MG63 (cell line): Measurements from ENCODE around the gene TAOK3. TPM values are rescaled to one million over a fixed set of nuclear protein-coding genes. Genes with fewer than 3 reads are reported as not detected.
"Not testable (repeated sequence)": the region's sequence is repeated elsewhere in the genome, so short reads cannot be mapped to it uniquely, and the experiment has no call there.

Experiments used
- DNase-seq: peaks from one replicate; pipeline ENCODE4 v3.0.0-alpha.2; 2020
- H3K27me3 ChIP-seq: fragments of 250-450 bp; sonication (Bioruptor Pico); 2 replicates; pipeline ENCODE4 v1.5.1; 2020; ENCODE audit warnings: mild to moderate bottlenecking, moderate library complexity
- H3K36me3 ChIP-seq: fragments of 250-450 bp; sonication (Bioruptor Pico); 2 replicates; pipeline ENCODE4 v1.5.1; 2020; ENCODE audit warnings: mild to moderate bottlenecking, moderate library complexity
- H3K4me3 ChIP-seq: fragments of 250-450 bp; sonication (Bioruptor Pico); 2 replicates; pipeline ENCODE4 v1.5.1; 2020; ENCODE audit warnings: mild to moderate bottlenecking, moderate library complexity
- H3K9me3 ChIP-seq: fragments of 250-450 bp; sonication (Bioruptor Pico); 2 replicates; pipeline ENCODE4 v1.5.1; 2020; ENCODE audit warnings: mild to moderate bottlenecking, moderate library complexity
- total RNA-seq: library from RNA; depleted of rRNA; stranded (reverse); fragments of >200 nt; shearing (Covaris generic); gene quantifications from 2 replicates; pipeline ENCODE4 v1.2.3, GENCODE V29; 2014; ENCODE audit warnings: low replicate concordance

The TAOK3 gene
- total RNA-seq, 1 experiment from 2014 or later, result 24.5 TPM

DNA sequence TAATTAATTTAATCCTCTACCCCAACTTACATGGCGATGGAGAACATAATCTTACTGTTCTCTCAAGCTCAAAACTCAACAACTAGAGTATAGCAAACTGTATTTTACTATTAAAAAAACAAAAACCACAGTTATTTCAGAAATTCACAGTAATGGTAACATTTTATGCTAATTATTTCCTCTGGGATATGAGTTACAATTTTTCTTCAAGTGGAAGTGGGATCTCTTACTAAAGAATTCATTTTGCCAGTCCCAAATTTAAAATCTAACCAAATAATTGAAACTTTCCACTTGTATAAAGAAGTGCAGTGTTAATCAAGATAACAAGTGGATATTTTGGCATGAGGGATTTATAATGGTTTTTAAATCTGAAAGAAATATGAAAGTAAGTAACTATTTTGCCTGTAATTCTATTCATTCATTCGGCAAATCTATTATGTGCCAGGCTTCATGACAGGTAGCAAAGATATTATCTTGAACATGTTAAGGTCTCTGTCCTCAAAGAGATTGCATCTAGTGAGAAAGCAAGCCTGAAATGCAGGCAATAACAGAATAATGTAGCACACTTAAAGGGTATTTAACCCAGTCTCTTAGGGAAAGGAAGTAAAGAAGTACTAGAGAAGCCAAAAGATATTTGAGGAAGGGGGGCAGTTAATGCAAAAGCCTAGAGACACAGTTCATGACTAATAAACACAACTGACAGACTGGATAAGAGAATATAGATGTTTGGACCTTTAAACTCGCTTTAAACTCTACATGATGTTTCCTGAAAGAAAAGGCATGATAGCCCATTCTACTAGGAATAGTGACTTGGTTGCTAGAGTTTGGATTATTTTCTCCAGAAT lies 44.0 kb downstream of the TAOK3 start:
- Histone ChIP-seq H3K27me3 (no peaks in the 10 kb centered on the region), H3K4me3 (no peak overlapping the region), H3K9me3 (no peaks in the 10 kb centered on the region), H3K36me3 (no peaks in the 10 kb centered on the region)
- no peak for DNase-seq

- no peak for DNase-seq
- Histone ChIP-seq H3K4me3 (no peak overlapping the region), H3K36me3 (no peaks in the 10 kb centered on the region), H3K9me3 (no peaks in the 10 kb centered on the region), H3K27me3 (no peaks in the 10 kb centered on the region)
Observed at GRCh38 chr12:118327391-118327790, 45.3 kb downstream of the TAOK3 start.

DNA sequence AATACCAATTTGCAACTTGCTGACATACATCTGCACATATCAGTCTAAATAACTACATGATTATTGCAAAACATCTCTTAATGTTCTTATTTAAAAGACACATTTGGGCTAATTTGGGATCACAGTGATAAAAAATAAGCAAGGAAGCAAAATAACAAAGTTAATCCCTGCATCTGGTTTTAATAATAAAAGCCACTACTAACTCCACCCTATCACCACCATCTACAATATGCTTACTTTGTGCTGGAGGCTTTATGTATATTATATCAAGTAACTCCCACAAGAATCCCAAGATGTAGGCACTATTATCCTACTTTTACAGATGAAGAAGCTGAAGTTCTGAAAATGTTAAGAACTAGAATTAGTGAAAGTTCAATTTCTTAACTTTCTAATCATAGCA lies 45.7 kb downstream of the TAOK3 start:
- no peak for DNase-seq
- no peaks in the 10 kb centered on the region for H3K9me3 ChIP-seq
- H3K36me3 ChIP-seq, result no peaks in the 10 kb centered on the region
- no peaks in the 10 kb centered on the region for H3K27me3 ChIP-seq
- no peak overlapping the region for H3K4me3 ChIP-seq

GRCh38 chr12:118325081-118325480 lies 47.6 kb downstream of the TAOK3 start:
- H3K27me3 ChIP-seq, result no peaks in the 10 kb centered on the region
- no peaks in the 10 kb centered on the region for H3K9me3 ChIP-seq
- DNase-seq, result no peak
- no peaks in the 10 kb centered on the region for H3K36me3 ChIP-seq
- H3K4me3 ChIP-seq, result no peak overlapping the region

DNA sequence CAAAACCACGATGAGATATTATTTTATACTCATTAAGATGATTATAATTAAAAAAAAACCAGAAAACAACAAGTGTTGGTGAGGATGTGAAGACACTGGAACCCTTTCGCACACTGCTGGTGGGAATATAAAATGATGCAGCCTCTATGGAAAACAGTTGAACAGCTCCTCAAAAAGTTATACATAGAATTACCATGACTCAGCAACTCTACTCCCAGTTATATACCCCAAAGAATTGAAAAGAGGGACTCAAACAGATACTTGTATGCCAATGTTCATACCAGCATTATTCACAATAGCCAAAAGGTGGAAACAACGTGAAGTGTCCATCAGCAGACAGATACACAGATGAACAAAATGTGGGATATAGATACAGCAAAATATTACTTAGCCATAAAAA lies 53.1 kb downstream of the TAOK3 start:
- 0 out of 2 replicates have a peak, but pooled peaks cover 3% of the 10 kb centered on the region for H3K36me3 ChIP-seq
- H3K9me3 ChIP-seq, result no peaks in the 10 kb centered on the region; the same call in 1 of the 2 replicates
- no peak for DNase-seq
- H3K4me3 ChIP-seq, result no peak overlapping the region
- H3K27me3 ChIP-seq, result no peaks in the 10 kb centered on the region

DNA sequence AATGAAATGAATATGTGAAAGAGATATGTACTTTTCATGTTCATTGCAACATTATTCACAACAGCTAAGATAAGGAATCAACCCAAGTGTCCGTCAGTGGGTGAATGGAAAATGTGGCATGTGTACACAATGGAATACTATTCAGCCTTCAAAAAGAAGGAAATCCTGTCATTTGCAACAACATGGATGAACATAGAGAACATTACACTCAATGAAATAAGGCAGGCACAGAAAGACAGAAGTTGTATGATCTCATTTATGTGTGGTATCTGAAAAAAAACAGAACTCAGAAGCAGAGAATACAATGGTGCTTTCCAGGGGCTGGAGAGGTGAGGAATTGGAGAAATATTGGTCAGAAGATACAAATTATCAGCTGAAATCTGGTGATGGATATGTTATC lies 54.0 kb downstream of the TAOK3 start:
- H3K4me3 ChIP-seq, result no peak overlapping the region
- DNase-seq, result no peak

GRCh38 chr12:118317729-118318128 lies 55.0 kb downstream of the TAOK3 start:
- no peak overlapping the region for H3K4me3 ChIP-seq
- 0 out of 2 replicates have a peak, but pooled peaks cover 3% of the 10 kb centered on the region for H3K36me3 ChIP-seq
- no peaks in the 10 kb centered on the region for H3K27me3 ChIP-seq
- no peaks in the 10 kb centered on the region; the same call in 1 of the 2 replicates for H3K9me3 ChIP-seq
- no peak for DNase-seq

More for the DNA sequence above, 54.0 kb downstream of the TAOK3 start:
- Histone ChIP-seq H3K9me3 (no peaks in the 10 kb centered on the region; the same call in 1 of the 2 replicates), H3K27me3 (no peaks in the 10 kb centered on the region), H3K36me3 (0 out of 2 replicates have a peak, but pooled peaks cover 3% of the 10 kb centered on the region)

GRCh38 chr12:118315821-118316220 lies 56.9 kb downstream of the TAOK3 start:
- 0 out of 2 replicates have a peak, but pooled peaks cover 3% of the 10 kb centered on the region for H3K36me3 ChIP-seq
- H3K27me3 ChIP-seq, result no peaks in the 10 kb centered on the region
- no peaks in the 10 kb centered on the region; the same call in 1 of the 2 replicates for H3K9me3 ChIP-seq
- no peak overlapping the region for H3K4me3 ChIP-seq
- no peak for DNase-seq

- Histone ChIP-seq H3K4me3 (no peak overlapping the region), H3K27me3 (no peaks in the 10 kb centered on the region), H3K36me3 (no peaks in the 10 kb centered on the region), H3K9me3 (no peaks in the 10 kb centered on the region)
- DNase-seq, result no peak
Observed at GRCh38 chr12:118312578-118312977, 60.1 kb downstream of the TAOK3 start.

DNA sequence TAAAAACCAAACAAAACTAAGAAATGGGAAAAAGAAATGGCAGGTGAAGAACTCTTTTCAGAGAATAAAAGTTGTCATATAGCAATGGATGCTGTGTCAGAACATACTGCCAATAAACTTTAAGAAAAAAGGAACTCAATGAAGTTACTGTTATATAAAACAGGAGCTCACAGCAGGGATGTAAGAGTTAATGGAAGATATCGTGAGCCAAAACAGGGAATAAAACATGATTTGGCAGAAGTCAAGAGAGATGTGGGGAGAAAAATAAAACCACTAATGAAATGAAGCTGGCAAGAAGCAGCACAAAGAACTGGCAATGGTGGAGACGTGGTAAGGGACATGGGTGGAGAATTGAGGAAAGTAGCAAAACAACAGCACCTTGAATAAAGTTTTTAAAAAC lies 61.0 kb downstream of the TAOK3 start:
- H3K4me3 ChIP-seq, result no peak overlapping the region
- no peak for DNase-seq
- no peaks in the 10 kb centered on the region for H3K27me3 ChIP-seq
- no peaks in the 10 kb centered on the region for H3K36me3 ChIP-seq
- no peaks in the 10 kb centered on the region for H3K9me3 ChIP-seq

DNA sequence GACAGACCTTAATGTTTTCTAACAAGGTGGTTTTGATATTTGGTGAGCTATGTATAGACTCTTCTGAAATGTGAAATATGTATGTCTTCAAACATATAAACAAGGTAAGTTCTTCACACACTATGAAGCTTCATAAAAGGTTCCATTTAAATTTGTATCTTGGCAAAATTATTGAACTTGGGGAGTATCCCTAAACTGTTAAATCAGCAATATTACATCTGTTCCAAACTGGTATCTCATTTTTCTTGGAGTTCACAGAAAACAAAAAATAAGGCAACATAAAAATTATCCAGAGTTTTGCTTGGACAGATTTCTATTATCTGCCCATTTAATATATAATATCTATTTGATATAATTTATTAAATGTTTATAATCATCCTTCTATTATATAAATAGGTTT lies 62.4 kb downstream of the TAOK3 start:
- H3K36me3 ChIP-seq, result no peaks in the 10 kb centered on the region
- no peaks in the 10 kb centered on the region for H3K9me3 ChIP-seq
- no peaks in the 10 kb centered on the region for H3K27me3 ChIP-seq
- H3K4me3 ChIP-seq, result no peak overlapping the region
- DNase-seq, result no peak

DNA sequence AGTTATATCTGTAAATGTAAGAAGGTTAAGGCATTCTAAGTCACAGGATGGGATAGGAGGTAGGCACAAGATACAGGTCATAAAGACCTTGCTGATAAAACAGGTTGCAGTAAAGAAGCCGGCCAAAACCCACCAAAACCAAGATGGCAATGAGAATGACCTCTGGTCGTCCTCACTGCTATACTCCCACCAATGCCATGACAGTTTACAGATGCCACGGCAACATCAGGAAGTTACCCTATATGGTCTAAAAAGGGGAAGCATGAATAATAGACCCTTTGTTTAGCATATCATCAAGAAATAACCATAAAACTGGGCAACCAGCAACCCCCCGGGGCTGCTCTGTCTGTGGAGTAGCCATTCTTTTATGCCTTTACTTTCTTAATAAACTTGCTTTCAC lies 64.7 kb downstream of the TAOK3 start:
- not testable (repeated sequence) for H3K36me3 ChIP-seq, H3K4me3 ChIP-seq, H3K27me3 ChIP-seq, H3K9me3 ChIP-seq
- DNase-seq, result peak; percentile 52

DNA sequence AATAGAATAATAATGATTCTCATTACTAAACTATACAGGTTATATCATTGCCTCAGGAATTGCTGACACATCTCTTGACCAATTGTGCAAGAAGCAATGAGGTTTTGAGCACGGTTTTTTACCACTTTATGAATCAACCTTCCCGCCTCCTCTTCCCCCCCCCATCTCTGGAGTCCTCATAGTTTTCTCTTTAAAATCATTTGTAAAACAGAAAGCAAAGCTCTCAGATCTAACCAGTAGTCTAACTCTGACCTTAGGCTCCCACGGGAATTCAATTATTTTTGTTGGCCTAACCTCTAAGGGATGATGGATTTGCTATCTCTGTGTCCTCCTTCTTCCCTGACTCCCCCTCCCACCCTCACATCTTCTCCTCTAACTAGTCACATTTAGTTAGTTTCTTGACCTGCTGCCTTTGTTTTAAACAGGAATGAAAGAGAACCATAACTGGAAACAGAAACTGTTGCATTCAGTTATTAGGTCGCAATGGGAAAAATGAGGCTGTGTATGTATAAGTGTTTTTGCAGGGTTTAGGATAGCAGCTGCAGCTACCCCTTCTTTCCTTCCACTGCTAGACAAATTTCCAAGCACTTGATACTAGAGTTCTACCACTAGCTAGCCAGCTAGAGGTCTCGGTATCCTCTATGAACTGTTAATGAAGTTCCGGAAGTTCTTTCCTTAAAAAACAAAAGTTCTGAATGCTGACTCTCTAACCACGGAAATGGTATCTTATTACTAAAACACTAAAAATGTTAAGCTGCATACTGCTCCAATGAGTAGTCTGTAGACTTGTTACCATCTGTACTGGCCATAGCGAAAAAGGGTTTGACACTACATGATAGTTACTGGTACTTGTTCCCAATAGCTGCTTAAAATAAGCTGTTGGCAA lies 65.4 kb downstream of the TAOK3 start:
- peak; percentile 60 for DNase-seq
- H3K4me3 ChIP-seq, result peak overlapping the region; percentile 34
- no peaks in the 10 kb centered on the region for H3K36me3 ChIP-seq
- no peaks in the 10 kb centered on the region for H3K9me3 ChIP-seq
- H3K27me3 ChIP-seq, result no peaks in the 10 kb centered on the region

DNA sequence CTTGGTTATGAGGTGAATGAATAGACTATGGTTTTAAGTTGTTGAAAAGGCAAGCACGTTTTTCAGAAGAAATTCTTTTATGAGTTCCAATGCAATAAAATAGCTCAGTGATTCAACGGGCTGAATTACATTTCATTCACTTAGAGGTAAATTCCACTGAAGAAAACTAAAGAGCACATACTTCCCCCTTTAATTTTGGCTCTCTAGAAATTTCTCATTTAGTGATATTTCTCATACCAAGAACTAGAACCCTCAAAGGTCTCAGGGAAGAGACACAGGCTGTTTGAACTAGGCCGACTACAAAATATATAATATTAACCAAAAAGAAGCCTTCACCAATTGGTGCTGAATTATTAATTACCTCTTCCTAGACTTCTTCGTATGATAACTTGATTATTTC lies 68.6 kb downstream of the TAOK3 start:
- Histone ChIP-seq H3K4me3 (no peak overlapping the region), H3K36me3 (no peaks in the 10 kb centered on the region), H3K27me3 (no peaks in the 10 kb centered on the region), H3K9me3 (no peaks in the 10 kb centered on the region)
- no peak for DNase-seq

GRCh38 chr12:118302053-118302452 lies 70.7 kb downstream of the TAOK3 start:
- H3K27me3 ChIP-seq, result no peaks in the 10 kb centered on the region
- H3K4me3 ChIP-seq, result no peak overlapping the region
- H3K9me3 ChIP-seq, result no peaks in the 10 kb centered on the region
- DNase-seq, result peak; percentile 53
- no peaks in the 10 kb centered on the region for H3K36me3 ChIP-seq

DNA sequence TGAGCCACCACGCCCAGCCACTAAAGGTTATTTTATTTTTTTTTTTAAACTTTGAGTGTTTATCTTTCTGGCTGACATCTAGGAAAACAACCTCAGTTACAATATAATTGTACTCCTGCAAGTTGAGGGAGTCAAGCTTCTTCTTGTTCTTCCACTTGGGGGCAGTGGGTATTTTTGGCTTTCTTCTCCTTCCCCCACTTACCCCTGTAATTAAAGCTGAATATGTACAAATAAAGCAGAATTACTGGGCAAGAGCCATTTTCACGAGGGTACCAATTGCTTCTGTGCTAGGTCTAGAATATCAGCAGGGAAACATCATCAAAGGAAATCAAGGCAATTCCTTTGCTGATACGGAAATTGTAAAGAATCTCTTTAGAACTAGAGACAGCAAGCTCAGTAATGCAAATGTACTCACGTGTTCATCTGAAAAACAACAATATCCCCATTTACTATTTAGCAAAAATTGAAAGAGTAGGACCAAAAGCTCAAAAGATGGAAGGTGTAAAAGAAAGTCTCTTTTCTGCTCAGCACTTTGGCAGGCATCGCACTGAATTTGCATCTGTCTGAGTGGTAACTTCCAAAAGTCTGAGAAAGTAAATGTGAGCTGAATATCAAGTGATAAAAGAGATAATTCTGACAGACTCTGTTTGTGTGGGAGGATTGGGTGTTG lies 72.8 kb downstream of the TAOK3 start:
- Histone ChIP-seq H3K27me3 (no peaks in the 10 kb centered on the region), H3K4me3 (no peak overlapping the region), H3K36me3 (no peaks in the 10 kb centered on the region), H3K9me3 (no peaks in the 10 kb centered on the region)
- DNase-seq, result no peak

DNA sequence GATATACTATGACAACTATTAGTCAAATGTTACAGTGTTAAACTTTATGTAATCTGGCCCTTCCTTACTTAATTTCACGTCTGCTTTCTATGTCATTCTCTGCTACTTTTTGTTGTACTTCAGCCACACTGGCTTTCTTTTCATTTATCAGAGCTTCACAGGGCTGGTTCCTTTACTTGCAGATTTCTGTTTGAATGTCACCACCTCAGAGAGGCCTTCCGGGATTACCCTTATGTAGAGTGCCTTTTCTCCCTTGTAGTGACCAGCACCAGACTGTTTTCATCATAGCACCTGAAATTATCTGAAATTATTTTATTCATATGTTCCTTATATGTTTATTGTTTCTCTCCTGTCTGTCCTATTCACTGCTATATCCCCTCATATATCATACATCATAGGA lies 75.4 kb downstream of the TAOK3 start:
- no peak for DNase-seq
- H3K4me3 ChIP-seq, result no peak overlapping the region
- H3K36me3 ChIP-seq, result no peaks in the 10 kb centered on the region
- H3K9me3 ChIP-seq, result no peaks in the 10 kb centered on the region
- H3K27me3 ChIP-seq, result no peaks in the 10 kb centered on the region
